GM18907 (cell line): Measurements from ENCODE around the gene GRIK4.
"Not testable (repeated sequence)": the region's sequence is repeated elsewhere in the genome, so short reads cannot be mapped to it uniquely, and the experiment has no call there.

ENCODE experiments used
- ATAC-seq: cut with Tn5 transposase; IDR thresholded peaks from one replicate; pipeline ENCODE4 v1.9.1; 2021; ENCODE audit warnings: mild to moderate bottlenecking, moderate library complexity; ENCODE audit not compliant: unreplicated experiment

Gene GRIK4

GRCh38 chr11:120599816-120600420 is 88.4 kb downstream of the GRIK4 start:
- ATAC-seq: no peak

DNA sequence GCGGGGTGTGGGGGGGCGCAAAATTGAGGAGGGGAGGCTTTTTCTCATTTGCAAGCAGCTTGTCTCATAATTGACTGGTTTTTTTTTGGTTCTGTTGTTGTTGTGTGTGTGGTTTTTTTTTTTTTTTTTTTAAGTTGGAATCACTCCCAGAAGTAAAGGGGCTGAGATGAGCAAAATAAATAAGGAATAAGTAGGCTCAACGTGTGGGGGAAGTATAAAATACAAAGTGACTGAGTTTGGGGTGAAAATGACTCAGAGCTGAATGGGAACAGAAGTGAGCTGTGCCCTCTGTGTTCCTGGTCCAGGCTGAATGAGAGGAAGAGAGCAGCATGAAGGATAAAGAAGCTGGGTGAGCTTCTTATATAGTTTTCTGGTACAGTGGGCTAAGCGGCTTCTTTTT is 90.0 kb downstream of the GRIK4 start:
- ATAC-seq: no peak

- ATAC-seq: no peak
These were observed 91.5 kb downstream of the GRIK4 start for GRCh38 chr11:120603071-120603470.

DNA sequence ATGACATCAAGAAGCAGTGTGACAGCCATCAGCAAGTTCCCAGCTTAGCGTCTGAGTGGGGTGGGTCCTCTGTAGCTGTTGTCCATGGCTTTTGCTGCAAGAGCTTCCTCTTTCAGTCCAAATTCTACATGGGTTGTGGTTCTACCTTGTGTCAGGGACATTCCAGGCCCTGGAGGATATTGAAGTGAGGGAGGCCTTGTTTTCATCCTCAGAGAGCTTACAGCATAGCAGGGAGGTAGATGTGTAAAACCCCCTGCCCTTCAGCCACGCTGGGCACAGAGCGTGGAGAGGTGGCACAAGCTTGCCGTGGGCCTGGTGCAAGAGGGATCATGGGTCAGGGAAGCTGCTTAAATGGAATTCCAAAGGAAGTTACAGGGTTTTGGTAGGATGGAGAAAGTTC is 93.9 kb downstream of the GRIK4 start:
- ATAC-seq: no peak

- ATAC-seq: no peak
These were observed 94.9 kb downstream of the GRIK4 start for GRCh38 chr11:120606211-120607010.

DNA sequence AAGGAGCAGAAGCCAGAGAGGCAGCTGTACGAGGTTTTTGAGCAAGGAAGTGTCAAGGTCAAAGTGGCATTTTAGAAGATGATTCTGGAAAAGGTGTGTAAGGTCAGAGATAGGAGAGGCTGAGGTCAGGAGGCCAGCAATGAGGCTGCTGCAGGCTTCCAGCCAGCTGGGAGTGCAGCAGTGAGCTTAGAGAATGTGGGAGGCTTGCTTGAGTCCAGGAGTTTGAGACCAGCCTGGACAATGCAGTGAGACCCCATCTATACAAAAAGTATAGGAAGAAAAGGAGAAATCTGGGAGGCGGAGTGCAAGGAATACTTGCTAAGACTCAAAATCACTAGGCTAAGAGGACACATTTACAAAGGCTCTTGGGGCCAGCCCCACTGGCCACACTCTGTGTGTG is 96.5 kb downstream of the GRIK4 start:
- no peak for ATAC-seq

- no peak for ATAC-seq
These were observed 97.2 kb downstream of the GRIK4 start for GRCh38 chr11:120608760-120609211.

GRCh38 chr11:120610111-120610510 is 98.6 kb downstream of the GRIK4 start:
- ATAC-seq: no peak

DNA sequence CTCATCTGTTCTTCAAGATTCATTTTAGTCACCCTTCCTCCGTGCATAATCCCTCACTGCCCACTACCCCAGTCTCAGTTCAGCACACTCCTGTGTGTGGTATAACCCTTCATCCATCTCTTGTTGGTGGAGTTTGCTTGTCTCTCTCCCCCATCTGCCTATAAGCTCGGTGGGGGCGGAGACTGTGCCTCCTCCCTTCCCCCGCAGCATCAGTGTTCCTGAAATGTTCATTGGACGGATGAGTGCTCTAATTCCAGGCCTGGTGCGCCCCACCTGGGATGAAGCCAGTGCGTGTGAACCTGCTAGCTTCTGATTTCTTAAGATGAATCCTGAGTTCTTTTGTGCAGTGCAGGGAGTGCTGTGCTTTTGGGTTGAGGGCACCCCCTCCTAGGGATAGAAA is 100.0 kb downstream of the GRIK4 start:
- ATAC-seq: no peak

GRCh38 chr11:120612513-120613263 is 101.1 kb downstream of the GRIK4 start:
- ATAC-seq: peak; percentile 85

DNA sequence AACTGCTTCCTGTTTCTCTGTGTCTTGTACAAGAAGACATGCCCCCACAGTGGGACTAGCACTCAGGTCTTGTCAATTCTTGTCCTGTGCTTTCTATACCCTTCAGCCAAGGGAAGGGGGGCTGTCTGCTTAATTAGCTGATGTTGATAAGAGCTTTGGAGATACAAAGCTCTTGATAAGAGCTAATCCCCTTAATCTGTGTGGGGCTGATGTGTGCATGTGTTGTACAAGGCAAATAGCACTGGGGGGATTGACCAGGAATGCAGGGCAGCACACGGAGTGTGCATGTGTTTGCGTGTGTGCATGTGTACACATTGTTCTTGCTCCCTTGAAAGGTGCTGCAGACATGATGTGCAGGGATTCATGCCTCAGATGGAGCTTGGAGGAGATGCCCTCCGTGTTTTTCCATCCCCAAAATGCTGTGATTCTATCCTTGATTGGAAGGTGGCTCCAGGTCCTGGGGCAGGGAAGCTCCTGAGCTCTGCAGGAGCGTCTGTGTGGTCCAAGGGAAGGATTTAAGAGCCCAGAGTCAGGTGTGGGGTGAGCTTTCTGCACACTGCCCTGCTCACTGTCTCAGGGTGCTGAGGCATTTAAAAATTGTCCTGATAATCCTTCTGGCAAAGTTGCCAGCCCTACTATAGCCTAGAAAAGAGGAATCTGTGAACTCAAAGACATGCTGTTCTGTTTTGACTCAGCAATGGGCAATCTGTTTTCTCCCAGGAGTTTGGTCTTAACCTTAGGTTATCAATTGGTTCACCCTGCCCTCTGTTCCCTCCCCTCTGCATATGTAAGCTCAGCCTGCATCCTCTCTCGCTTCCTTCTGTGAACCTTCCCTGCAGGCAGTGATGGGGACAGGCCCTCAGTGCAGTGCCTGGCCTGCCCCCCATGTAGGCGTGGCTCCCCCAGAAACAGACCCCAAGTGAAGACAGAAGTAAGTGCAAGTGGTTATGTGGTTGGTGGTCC is 102.0 kb downstream of the GRIK4 start:
- ATAC-seq: peak; percentile 67

DNA sequence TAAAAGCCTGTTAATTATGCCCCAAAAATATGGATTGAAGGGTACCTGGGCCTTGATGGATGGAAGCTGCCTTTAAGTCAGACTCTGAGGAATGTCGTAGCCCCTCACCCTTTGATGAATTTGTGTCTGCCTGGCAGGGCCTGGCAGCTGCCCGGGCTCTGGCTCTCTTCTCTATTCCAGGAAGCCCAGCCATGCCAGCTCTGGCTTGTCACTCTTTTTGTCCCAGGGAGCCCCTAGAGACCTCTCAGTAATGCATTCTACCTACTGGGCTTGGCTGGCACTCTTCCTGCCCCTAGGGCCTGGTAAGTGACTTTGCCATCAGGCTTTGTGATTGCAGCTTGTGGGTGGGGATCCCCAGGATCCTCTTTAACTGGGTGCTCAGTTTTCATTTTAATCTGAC is 103.8 kb downstream of the GRIK4 start:
- ATAC-seq: no peak

- ATAC-seq: no peak
These were observed 106.9 kb downstream of the GRIK4 start for GRCh38 chr11:120618399-120618798.

- ATAC-seq: peak; percentile 69
These were observed 110.8 kb downstream of the GRIK4 start for GRCh38 chr11:120622189-120622875.

DNA sequence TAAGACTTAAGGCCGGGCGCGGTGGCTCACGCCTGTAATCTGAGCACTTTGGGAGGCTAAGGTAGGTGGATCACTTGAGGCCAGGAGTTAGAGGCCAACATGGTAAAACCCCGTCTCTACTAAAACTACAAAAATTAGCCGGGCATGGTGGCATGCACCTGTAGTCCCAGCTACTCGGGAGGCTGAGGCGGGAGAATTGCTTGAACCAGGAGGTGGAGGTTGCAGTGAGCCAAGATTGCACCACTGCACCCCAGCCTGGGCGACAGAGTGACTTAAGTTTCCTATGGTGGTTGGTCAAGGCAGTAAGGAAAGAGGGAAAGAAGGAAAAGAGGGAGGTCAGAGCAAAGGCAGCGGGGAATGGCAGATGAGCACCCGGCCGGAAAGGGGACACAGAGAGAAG is 113.4 kb downstream of the GRIK4 start:
- not testable (repeated sequence) for ATAC-seq

- no peak for ATAC-seq
These were observed 114.0 kb downstream of the GRIK4 start for GRCh38 chr11:120625565-120625964.

DNA sequence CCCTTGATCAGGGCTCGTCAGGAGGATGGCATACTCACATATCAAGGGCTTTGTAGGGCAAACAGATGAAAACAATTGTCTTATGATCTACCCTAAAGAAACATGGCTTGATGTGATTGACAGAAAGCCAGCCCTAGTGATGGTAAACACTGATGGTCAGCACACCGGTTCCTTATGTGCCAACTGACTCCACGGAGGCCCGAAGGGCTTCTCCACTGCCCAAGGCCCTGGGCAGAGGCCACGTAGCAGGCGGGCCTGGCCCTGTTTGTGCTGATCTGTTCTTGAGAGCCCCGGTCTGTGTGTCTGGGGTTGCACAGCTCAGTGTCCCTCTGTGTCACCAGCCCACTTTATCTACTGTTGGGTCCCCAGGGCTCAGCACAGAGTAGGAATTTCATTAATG is 115.2 kb downstream of the GRIK4 start:
- no peak for ATAC-seq

GRCh38 chr11:120627327-120628163 is 116.0 kb downstream of the GRIK4 start:
- ATAC-seq: no peak

DNA sequence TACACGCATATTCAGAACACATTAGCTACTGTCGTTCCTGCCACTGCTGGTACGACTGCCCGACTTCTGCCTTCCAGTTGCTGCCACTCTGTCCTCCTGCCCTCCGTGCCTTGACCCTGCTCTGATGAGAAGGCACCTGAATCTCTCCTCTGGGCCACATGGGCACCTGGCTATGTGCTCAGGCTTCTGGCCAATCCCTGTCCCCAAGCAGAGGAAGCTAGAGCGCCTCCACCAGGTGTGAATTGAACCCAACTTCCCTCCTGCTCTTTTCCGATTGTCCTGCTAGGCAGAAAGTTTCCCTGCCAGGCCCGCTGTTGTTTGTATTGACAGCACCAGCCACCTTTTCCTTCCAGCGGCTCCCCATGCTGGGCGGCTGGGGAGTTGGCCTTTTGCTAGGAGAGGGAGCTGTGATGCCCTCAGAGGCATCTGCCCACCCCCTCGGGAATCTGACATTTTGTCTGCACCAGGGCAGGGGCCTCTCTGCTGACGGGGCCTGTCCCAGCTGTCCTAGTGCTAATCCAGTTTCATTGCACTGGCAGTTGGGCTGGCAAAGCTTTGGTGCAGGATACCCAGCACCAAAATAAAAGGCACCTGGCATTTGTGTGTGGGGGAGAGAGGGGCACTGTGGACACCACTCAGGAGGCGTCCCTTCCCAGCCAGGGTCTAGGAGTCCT is 118.0 kb downstream of the GRIK4 start:
- no peak for ATAC-seq
